Glutamatergic neuron (in vitro differentiated cells): ENCODE measurements around the gene IL12RB2. TPM values are rescaled to one million over a fixed set of nuclear protein-coding genes. Genes with fewer than 3 reads are reported as not detected.

Source experiments
- DNase-seq: peaks from one replicate; pipeline ENCODE4 v3.0.0; 2022
- H3K27ac Mint-ChIP-seq: one replicate; pipeline ENCODE4 v1.8.0; 2020; ENCODE audit warnings: mild to moderate bottlenecking, mixed read lengths, inconsistent platforms; ENCODE audit not compliant: unreplicated experiment
- H3K27me3 Mint-ChIP-seq: one replicate; pipeline ENCODE4 v1.8.0; 2020; ENCODE audit warnings: mild to moderate bottlenecking, moderate library complexity, mixed read lengths, inconsistent platforms; ENCODE audit not compliant: unreplicated experiment
- H3K36me3 Mint-ChIP-seq: one replicate; pipeline ENCODE4 v1.8.0; 2020; ENCODE audit warnings: mild to moderate bottlenecking, mixed read lengths, inconsistent platforms; ENCODE audit not compliant: unreplicated experiment
- H3K4me1 Mint-ChIP-seq: one replicate; pipeline ENCODE4 v1.8.0; 2020; ENCODE audit warnings: mild to moderate bottlenecking, low read depth, mixed read lengths, inconsistent platforms; ENCODE audit not compliant: unreplicated experiment
- H3K4me3 Mint-ChIP-seq: one replicate; pipeline ENCODE4 v1.8.0; 2020; ENCODE audit warnings: mild to moderate bottlenecking, mixed read lengths, inconsistent platforms; ENCODE audit not compliant: unreplicated experiment
- H3K9me3 Mint-ChIP-seq: one replicate; pipeline ENCODE4 v1.8.0; 2020; ENCODE audit warnings: mild to moderate bottlenecking, moderate library complexity, mixed read lengths, inconsistent platforms; ENCODE audit not compliant: unreplicated experiment
- total RNA-seq: library from RNA; stranded (reverse); fragmentation: NEBNext Ultra II Directional; extraction: Animal tissue kit (Norgen Biotek cat#: 25700); gene quantifications from one replicate; pipeline ENCODE4 v1.2.1, GENCODE V29; 2021; ENCODE audit not compliant: unreplicated experiment
- TF ChIP-seq, protein P1 (sequence below): fragments of 200-600 bp; sonication (generic); IDR thresholded peaks from one replicate; pipeline ENCODE4 v1.5.0; 2021; ENCODE audit not compliant: partially characterized antibody, unreplicated experiment

The IL12RB2 gene
- total RNA-seq, 1 donor from 2014 or later, result not detected

DNA sequence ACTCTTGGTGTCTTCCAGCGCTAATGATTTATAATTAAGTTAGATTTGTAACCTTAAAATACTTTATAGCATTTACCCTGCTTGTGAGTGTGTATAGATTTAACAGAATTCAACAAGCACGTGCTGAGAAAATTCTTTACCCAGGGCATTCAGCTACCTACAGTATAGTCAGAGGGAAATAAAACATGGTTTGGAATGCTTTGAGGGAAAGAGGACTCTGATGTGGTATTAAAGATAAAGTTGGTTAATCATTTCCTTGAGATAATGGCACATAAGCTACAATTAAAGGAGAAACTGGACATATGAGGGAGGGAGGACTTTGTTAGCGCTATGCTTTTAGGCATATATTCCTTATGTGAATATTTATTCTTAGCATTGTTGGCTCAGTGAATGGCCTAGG is 26.4 kb upstream of the IL12RB2 start:
- Mint-ChIP-seq H3K36me3 (no peaks in the 10 kb centered on the region), H3K9me3 (no peaks in the 10 kb centered on the region), H3K4me1 (no peaks in the 10 kb centered on the region), H3K27me3 (no peaks in the 10 kb centered on the region), H3K4me3 (no peak overlapping the region), H3K27ac (no peak overlapping the region)
- DNase-seq, result no peak
- TF ChIP-seq, protein P1, sequence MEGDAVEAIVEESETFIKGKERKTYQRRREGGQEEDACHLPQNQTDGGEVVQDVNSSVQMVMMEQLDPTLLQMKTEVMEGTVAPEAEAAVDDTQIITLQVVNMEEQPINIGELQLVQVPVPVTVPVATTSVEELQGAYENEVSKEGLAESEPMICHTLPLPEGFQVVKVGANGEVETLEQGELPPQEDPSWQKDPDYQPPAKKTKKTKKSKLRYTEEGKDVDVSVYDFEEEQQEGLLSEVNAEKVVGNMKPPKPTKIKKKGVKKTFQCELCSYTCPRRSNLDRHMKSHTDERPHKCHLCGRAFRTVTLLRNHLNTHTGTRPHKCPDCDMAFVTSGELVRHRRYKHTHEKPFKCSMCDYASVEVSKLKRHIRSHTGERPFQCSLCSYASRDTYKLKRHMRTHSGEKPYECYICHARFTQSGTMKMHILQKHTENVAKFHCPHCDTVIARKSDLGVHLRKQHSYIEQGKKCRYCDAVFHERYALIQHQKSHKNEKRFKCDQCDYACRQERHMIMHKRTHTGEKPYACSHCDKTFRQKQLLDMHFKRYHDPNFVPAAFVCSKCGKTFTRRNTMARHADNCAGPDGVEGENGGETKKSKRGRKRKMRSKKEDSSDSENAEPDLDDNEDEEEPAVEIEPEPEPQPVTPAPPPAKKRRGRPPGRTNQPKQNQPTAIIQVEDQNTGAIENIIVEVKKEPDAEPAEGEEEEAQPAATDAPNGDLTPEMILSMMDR, result no peak

DNA sequence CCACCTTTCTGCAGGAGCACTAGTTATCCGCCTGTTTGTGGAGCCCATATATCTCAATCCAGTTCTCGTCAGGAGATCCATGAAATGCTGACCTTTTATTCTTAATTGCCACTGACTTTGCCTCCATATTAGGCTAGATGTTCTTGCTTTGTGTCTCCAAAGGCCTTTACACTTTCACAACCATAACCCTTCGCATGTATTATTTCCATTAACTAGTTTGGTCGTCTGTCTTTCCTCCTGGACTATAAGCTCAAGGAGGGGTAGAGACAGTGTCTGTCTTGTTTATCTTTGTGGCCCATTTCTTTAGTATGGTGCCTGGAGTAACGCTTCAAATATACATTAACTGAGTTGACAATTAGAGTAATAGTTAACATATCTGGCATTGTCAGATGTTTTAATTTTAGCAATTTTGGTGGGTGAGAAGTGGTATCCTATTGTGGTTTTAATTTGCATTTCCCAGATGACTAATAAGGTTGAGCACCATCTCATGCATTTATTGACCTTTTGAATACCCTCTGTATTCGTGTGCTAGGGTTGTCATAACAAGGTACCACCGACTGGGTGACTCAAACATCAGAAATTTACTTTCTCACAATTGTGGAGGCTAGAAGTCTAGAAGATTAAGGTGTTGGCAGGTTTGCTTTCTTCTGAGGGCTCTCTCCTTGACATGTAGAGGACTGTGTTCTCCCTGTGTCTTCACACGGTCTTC is 21.7 kb upstream of the IL12RB2 start:
- DNase-seq, result no peak
- H3K27ac Mint-ChIP-seq, result no peak overlapping the region
- H3K27me3 Mint-ChIP-seq, result no peaks in the 10 kb centered on the region
- H3K9me3 Mint-ChIP-seq, result peaks cover 3% of the 10 kb centered on the region
- H3K36me3 Mint-ChIP-seq, result no peaks in the 10 kb centered on the region
- TF ChIP-seq, protein P1, result no peak
- H3K4me3 Mint-ChIP-seq, result no peak overlapping the region
- no peaks in the 10 kb centered on the region for H3K4me1 Mint-ChIP-seq

DNA sequence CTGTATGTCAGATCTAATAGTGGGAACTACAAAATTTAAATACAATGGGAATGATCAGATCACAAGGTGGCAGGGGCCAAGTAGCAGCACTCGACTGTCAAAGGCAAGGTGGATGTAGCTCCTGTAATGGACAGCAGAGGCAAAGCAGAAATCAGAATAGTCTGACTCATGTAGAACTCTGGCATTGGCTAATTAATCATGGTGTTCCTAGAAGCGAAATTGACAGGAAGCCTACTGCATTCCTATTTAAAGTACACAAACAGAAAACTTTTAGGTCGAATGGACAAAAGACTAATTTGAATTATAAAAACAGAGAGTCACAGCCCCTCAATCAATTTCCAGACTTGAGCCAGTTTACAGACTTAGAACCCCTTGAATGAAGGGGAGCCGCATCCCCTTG is 17.4 kb upstream of the IL12RB2 start:
- Mint-ChIP-seq H3K4me1 (no peaks in the 10 kb centered on the region), H3K4me3 (no peak overlapping the region), H3K27me3 (no peaks in the 10 kb centered on the region), H3K9me3 (peaks cover 3% of the 10 kb centered on the region), H3K36me3 (no peaks in the 10 kb centered on the region), H3K27ac (no peak overlapping the region)
- TF ChIP-seq, protein P1, result no peak
- DNase-seq, result no peak

DNA sequence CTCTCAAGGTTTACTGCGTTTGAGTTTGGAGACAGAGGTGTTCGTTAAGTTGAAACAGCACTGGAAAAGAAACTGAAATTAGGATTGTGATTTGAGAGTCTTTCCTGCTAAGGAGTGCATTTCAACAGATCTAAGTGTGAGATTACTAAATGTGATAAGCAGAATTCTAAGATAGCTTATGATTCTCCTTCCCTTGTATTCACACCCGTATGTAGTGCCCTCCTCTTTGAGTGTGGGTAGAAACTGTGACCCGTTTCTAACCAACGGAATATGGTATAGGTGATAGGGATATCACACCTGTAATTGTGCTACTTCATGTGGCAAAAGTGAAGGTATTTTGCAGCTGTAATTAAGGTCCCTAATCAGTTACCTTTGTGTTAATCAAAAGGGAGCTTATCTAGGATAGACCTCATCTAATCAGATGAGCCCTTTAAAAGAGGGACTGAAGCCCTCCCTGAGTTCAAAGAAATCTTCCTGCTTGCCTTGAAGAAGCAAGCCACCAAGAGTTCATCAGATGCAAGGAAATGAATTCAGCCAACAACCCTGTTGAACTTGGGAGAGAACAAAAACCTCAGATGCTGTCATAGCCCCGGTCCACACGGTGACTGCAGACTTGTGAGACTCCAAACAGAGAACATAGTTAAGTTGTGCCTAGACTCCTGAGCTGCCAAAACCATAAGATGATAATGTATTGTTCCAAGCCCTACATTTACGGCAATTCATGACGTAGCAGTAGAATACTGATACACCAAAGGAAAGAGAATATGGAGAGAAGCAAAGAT is 12.6 kb upstream of the IL12RB2 start:
- TF ChIP-seq, protein P1, result no peak
- H3K4me1 Mint-ChIP-seq, result no peaks in the 10 kb centered on the region
- H3K4me3 Mint-ChIP-seq, result no peak overlapping the region
- H3K36me3 Mint-ChIP-seq, result no peaks in the 10 kb centered on the region
- H3K27me3 Mint-ChIP-seq, result no peaks in the 10 kb centered on the region
- H3K9me3 Mint-ChIP-seq, result no peaks in the 10 kb centered on the region
- no peak for DNase-seq
- H3K27ac Mint-ChIP-seq, result no peak overlapping the region

DNA sequence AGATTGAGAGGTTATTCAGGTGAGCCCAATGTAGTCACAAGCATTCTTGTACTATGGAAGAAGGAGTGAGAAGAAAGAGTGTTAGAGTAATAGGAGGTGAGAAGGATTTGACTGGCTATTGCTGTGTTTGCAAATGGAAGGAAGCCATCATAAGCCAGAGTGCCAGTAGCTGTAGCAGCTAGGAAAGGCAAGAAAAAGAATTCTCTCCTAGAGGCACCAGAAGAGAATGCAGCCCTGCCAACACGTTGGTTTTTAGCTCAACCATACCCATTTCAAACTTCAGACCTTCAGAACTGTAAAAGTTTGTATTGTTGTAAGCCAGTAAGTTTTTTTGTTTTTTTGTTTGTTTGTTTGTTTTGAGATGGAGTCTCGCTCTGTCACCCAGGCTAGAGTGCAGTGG is 8.9 kb upstream of the IL12RB2 start:
- H3K9me3 Mint-ChIP-seq, result no peaks in the 10 kb centered on the region
- TF ChIP-seq, protein P1, result no peak
- H3K27ac Mint-ChIP-seq, result no peak overlapping the region
- no peaks in the 10 kb centered on the region for H3K36me3 Mint-ChIP-seq
- no peaks in the 10 kb centered on the region for H3K4me1 Mint-ChIP-seq
- DNase-seq, result no peak
- H3K27me3 Mint-ChIP-seq, result no peaks in the 10 kb centered on the region
- no peak overlapping the region for H3K4me3 Mint-ChIP-seq
